GM12878 (cell line): ENCODE data around the gene NCBP2. TPM values are rescaled to one million over a fixed set of nuclear protein-coding genes. Genes with fewer than 3 reads are reported as not detected.
A peak's percentile ranks its signal among the peaks of the same experiment; 100 is the strongest.

ENCODE experiments used
- ATAC-seq: fragments of 200-7000 bp; cut with Tn5 transposase; 3 replicates; pipeline ENCODE4 v1.9.1; 2020; ENCODE audit warnings: mild to moderate bottlenecking, moderate library complexity
- Bru-seq: library from RNA; stranded (reverse); fragments of 400-500 nt; gene quantifications from one replicate; lab custom pipeline; 2021; lab: Mats Ljungman, UMichigan
- BruChase-seq, 2 experiments: library from RNA; stranded (reverse); fragments of 400-500 nt; gene quantifications; one replicate each; lab custom pipeline; 2021; lab: Mats Ljungman, UMichigan
- BruUV-seq: library from RNA; stranded (reverse); fragments of 400-500 nt; replicated peaks from 2 replicates; lab custom pipeline; 2021; lab: Mats Ljungman, UMichigan
- CTCF ChIA-PET: fragments of 300-600 bp; sonication (Branson Sonifier 250); formaldehyde crosslinking; extraction: SDS; loops from one replicate; lab custom pipeline; 2021; ENCODE audit warnings: inconsistent platforms; lab: Yijun Ruan, JAX
- POLR2A ChIA-PET: fragments of 350-600 bp; formaldehyde crosslinking; extraction: SDS; loops from one replicate; lab custom pipeline; 2021; ENCODE audit warnings: inconsistent platforms; lab: Charles Lee
- RAD21 ChIA-PET: fragments of 300-600 bp; sonication (Branson Sonifier 250); formaldehyde crosslinking; loops from one replicate; lab custom pipeline; 2023; ENCODE audit warnings: antibody characterized with exemption; ENCODE audit not compliant: unreplicated experiment; lab: Charles Lee
- SMC1A ChIA-PET: fragments of 300-600 bp; sonication (Branson Sonifier 250); formaldehyde crosslinking; loops from one replicate; lab custom pipeline; 2023; ENCODE audit not compliant: unreplicated experiment, uncharacterized antibody; lab: Charles Lee
- DNase-seq: peaks from one replicate; pipeline ENCODE4 v3.0.0-alpha.2; 2011; ENCODE audit warnings: low read depth, low spot score
- FAIRE-seq: peaks from 3 replicates; lab custom pipeline; 2011; peaks lifted over from hg19 to GRCh38; lab: Jason Lieb, UNC
- H2AFZ ChIP-seq: 2 replicates; pipeline ENCODE4 v1.6.0; 2011; ENCODE audit warnings: low read depth, low read length, control low read depth; ENCODE audit not compliant: control insufficient read depth
- H3K27ac ChIP-seq: 2 replicates; pipeline ENCODE4 v1.5.1; 2011; ENCODE audit warnings: control low read depth; ENCODE audit not compliant: control insufficient read depth, insufficient read depth
- H3K27me3 ChIP-seq, 2 experiments: replicated peaks in 1 of 2; 2 replicates each; pipeline versions ENCODE4 v1.6.0 to v1.6.1; 2011; ENCODE audit warnings: low read length in 1 of 2; ENCODE audit not compliant: control insufficient read depth in 2 of 2, insufficient read depth in 2 of 2
- H3K36me3 ChIP-seq, 2 experiments: 2 replicates each; pipeline ENCODE4 v1.5.1; 2011; ENCODE audit warnings: low read length in 1 of 2; ENCODE audit not compliant: control insufficient read depth in 2 of 2, insufficient read depth in 2 of 2
- H3K4me1 ChIP-seq: 2 replicates; pipeline ENCODE4 v1.6.1; 2011; ENCODE audit warnings: mild to moderate bottlenecking, low read length, moderate library complexity, mixed read lengths; ENCODE audit not compliant: control insufficient read depth, insufficient read depth
- H3K4me2 ChIP-seq: 2 replicates; pipeline ENCODE4 v1.6.0; 2011; ENCODE audit warnings: control low read depth; ENCODE audit not compliant: control insufficient read depth, insufficient read depth
- H3K4me3 ChIP-seq: fragments of 200-600 bp; sonication (generic); 2 replicates; pipeline ENCODE4 v1.5.1; 2016
- H3K79me2 ChIP-seq: 2 replicates; pipeline ENCODE4 v1.6.0; 2011; ENCODE audit warnings: low read length; ENCODE audit not compliant: control insufficient read depth, insufficient read depth
- H3K9ac ChIP-seq: 2 replicates; pipeline ENCODE4 v1.8.0; 2011; ENCODE audit warnings: low read length, control low read depth, mixed read lengths; ENCODE audit not compliant: control insufficient read depth, insufficient read depth
- H3K9me3 ChIP-seq: replicated peaks from 3 replicates; pipeline ENCODE4 v1.5.1; 2011; ENCODE audit warnings: mild to moderate bottlenecking, low read length; ENCODE audit not compliant: control insufficient read depth, insufficient read depth
- H4K20me1 ChIP-seq: 2 replicates; pipeline ENCODE4 v1.6.0; 2011; ENCODE audit not compliant: control insufficient read depth, insufficient read depth
- BHLHE40 ChIP-seq, 2 experiments: fragments of 450-650 bp in 1 of 2; IDR thresholded peaks; 2 replicates each; pipeline ENCODE4 v1.6.1; 2011 to 2017; ENCODE audit warnings: low read depth in 2 of 2, borderline replicate concordance in 1 of 2, improper control_type of control experiment in 1 of 2, low read length in 1 of 2, mild to moderate bottlenecking in 1 of 2
- EED ChIP-seq: sonication (generic); IDR thresholded peaks from 2 replicates; pipeline ENCODE4 v1.6.1; 2016; ENCODE audit warnings: antibody characterized with exemption, low read depth
- IRF3 ChIP-seq: fragments of 450-650 bp; IDR thresholded peaks from 2 replicates; pipeline ENCODE4 v1.6.1; 2014; ENCODE audit warnings: mild to moderate bottlenecking
- KLF5 ChIP-seq: fragments of 450-650 bp; IDR thresholded peaks from 2 replicates; pipeline ENCODE4 v1.6.1; 2014; ENCODE audit warnings: mild to moderate bottlenecking; ENCODE audit not compliant: partially characterized antibody
- LARP7 ChIP-seq: fragments of 450-650 bp; IDR thresholded peaks from 2 replicates; pipeline ENCODE4 v1.6.1; 2017; ENCODE audit warnings: mild to moderate bottlenecking
- MEF2B ChIP-seq: fragments of 450-650 bp; IDR thresholded peaks from 2 replicates; pipeline ENCODE4 v1.6.1; 2018; ENCODE audit warnings: mild to moderate bottlenecking, moderate library complexity; ENCODE audit not compliant: partially characterized antibody, poor library complexity, severe bottlenecking
- POLR2AphosphoS2 ChIP-seq: IDR thresholded peaks from 2 replicates; pipeline ENCODE4 v1.6.1; 2011; ENCODE audit warnings: low read depth, mild to moderate bottlenecking, low read length, improper control_type of control experiment, moderate library complexity
- POLR2AphosphoS5 ChIP-seq: IDR thresholded peaks from 2 replicates; pipeline ENCODE4 v1.6.1; 2011; ENCODE audit warnings: mild to moderate bottlenecking, low read length, inconsistent platforms
- SPI1 ChIP-seq: IDR thresholded peaks from 2 replicates; pipeline ENCODE4 v1.6.1; 2011; ENCODE audit warnings: low read depth, mild to moderate bottlenecking, low read length, moderate library complexity, borderline replicate concordance; ENCODE audit not compliant: insufficient read depth
- ZNF592 ChIP-seq: fragments of 450-650 bp; IDR thresholded peaks from 2 replicates; pipeline ENCODE4 v1.6.1; 2017; ENCODE audit warnings: mild to moderate bottlenecking, moderate library complexity
- WGBS: methylation state at CpG from one replicate; pipeline ENCODE4 v1.1.6; 2016; ENCODE audit warnings: low lambda C conversion rate; ENCODE audit not compliant: insufficient replicate concordance, insufficient coverage; ENCODE audit errors: missing lambda C conversion rate; 5-methylcytosine and 5-hydroxymethylcytosine counted together
- in situ Hi-C: fragments of 300-500 bp; cut with MboI; formaldehyde crosslinking; loops from 9 replicates; pipeline ENCODE4 v1.14.3; 2018; ENCODE audit warnings: mixed read lengths
- intact Hi-C: fragments of 100-400 bp; cut with micrococcal nuclease; formaldehyde crosslinking; loops from one replicate; pipeline ENCODE4 v1.14.2; 2022; ENCODE audit not compliant: unreplicated experiment
- long read RNA-seq, 2 experiments: library from polyadenylated mRNA; unstranded; transcript quantifications; one replicate each; pipeline ENCODE4 v2.0.0, GENCODE V29; 2019 to 2020
- polyA minus RNA-seq, 3 experiments: library from RNA; depleted of rRNA, polyadenylated mRNA; stranded (reverse); fragments of >200 nt; gene quantifications; 2 replicates each; pipeline ENCODE4 v1.2.3, GENCODE V29; 2011
- polyA plus RNA-seq, 11 experiments: library from polyadenylated mRNA; depleted of rRNA in 4 of 11; unstranded in 6 of 11; stranded (reverse) in 5 of 11; fragments of >200 nt; fragmentation: Nextera tagmentation in 4 of 11; fragmentation: Illumina TruSeq in 1 of 11; extraction: Ambion mirVana in 4 of 11; extraction: Trizol in 1 of 11; gene quantifications; 1 replicate in 1 of 11; 2 replicates in 10 of 11; pipeline versions ENCODE4 v1.2.1 to v1.2.3, GENCODE V29; 2011 to 2016; ENCODE audit warnings: inconsistent platforms in 2 of 11, missing spikeins in 2 of 11, low read depth in 1 of 11
- total RNA-seq, 4 experiments: library from RNA; depleted of rRNA in 3 of 4; stranded (reverse); fragments of >200 nt in 3 of 4; fragmentation: Illumina TruSeq in 1 of 4; extraction: Trizol in 1 of 4; gene quantifications; 2 replicates each; pipeline versions ENCODE4 v1.2.1 to v1.2.3, GENCODE V29; 2013 to 2021

The NCBP2 gene
- 85.5 and 95.3 TPM in 2 replicates for total RNA-seq (2013; cell fraction: nucleolus; rRNA removed)
- 59.6 and 66.0 TPM in 2 replicates for total RNA-seq (2014; rRNA removed)
- total RNA-seq (2014; rRNA removed; fragmentation: Illumina TruSeq; extraction: Trizol): 80.1 and 81.4 TPM in 2 replicates
- total RNA-seq (2021): 70.5 and 75.8 TPM in 2 replicates
- 75.2 TPM for polyA plus RNA-seq (2011; ENCODE audit: low read depth)
- 111 and 136 TPM in 2 replicates for polyA plus RNA-seq (2011; rRNA removed)
- polyA plus RNA-seq (2011; cell fraction: cytosol; rRNA removed): 59.4 and 61.2 TPM in 2 replicates
- 56.3 and 67.5 TPM in 2 replicates for polyA plus RNA-seq (2011; cell fraction: nucleus; rRNA removed)
- polyA plus RNA-seq (2012): 87.9 and 97.2 TPM in 2 replicates
- 108 and 117 TPM in 2 replicates for polyA plus RNA-seq (2014; fragmentation: Illumina TruSeq; extraction: Trizol)
- polyA plus RNA-seq (2014; fragmentation: Nextera tagmentation; extraction: Ambion mirVana): 10 to 100 TPM; 66.6 to 94.1 TPM
- polyA plus RNA-seq (2014; rRNA removed): 92.0 and 98.7 TPM in 2 replicates
- 100 to 1,000 TPM; 128 to 136 TPM for polyA plus RNA-seq (2016; fragmentation: Nextera tagmentation; extraction: Ambion mirVana)
- polyA minus RNA-seq (2011; rRNA and poly(A)+ RNA removed): 36.1 and 58.9 TPM in 2 replicates
- 19.6 and 20.0 TPM in 2 replicates for polyA minus RNA-seq (2011; cell fraction: cytosol; rRNA and poly(A)+ RNA removed)
- polyA minus RNA-seq (2011; cell fraction: nucleus; rRNA and poly(A)+ RNA removed): 25.4 and 29.8 TPM in 2 replicates
- percentile 98 among the genes with signal in this experiment for Bru-seq, nascent RNA
- percentile 99 among the genes with signal in this experiment for BruChase-seq, experiment 1, labeled RNA remaining after a 6-hour chase
- percentile 99 among the genes with signal in this experiment for BruChase-seq, experiment 2, labeled RNA remaining after a 2-hour chase
- long read RNA-seq, experiment 1, transcript NCBP2-205 (4 exons, 2,220 nt): minor isoform, 6 of 122 reads
- long read RNA-seq, experiment 1, transcript NCBP2-201 (4 exons, 2,169 nt): major isoform, 93 of 122 reads
- long read RNA-seq, experiment 1, transcript NCBP2-204 (4 exons, 1,946 nt): minor isoform, 14 of 122 reads
- long read RNA-seq, experiment 1, partial matches to known transcripts: 4 of 122 reads
- long read RNA-seq, experiment 1, other reads (novel, unspliced or antisense): 4 of 122 reads
- long read RNA-seq, experiment 2, full-length matches to known transcripts: 1,168 of 1,214 reads
- long read RNA-seq, experiment 2, partial matches to known transcripts: 16 of 1,214 reads
- long read RNA-seq, experiment 2, other reads (novel, unspliced or antisense): 30 of 1,214 reads

GRCh38 chr3:196942226-196942914 lies at the start of gene NCBP2:
Gene NCBP2, minus strand, starts transcription at chr3:196942528. Its CDS starts 25 bp downstream, at chr3:196942503.
- FAIRE-seq (peak; percentile 90), ATAC-seq (peak; percentile 92), DNase-seq (peak; percentile 95)
- Histone ChIP-seq H3K9ac (peak within 1 kb of the TSS; percentile 91), H3K4me1 (peaks cover 11% of the 10 kb centered on the region), H3K79me2 (peaks cover 64% of the 10 kb centered on the region), H3K27ac (peak within 1 kb of the TSS; percentile 97), H2AFZ (peak within 1 kb of the TSS; percentile 77), H3K4me3 (peak within 1 kb of the TSS; percentile 88), H3K27me3 (no peaks in the 10 kb centered on the region), H3K36me3 (peaks cover under 1 to 19% of the 10 kb centered on the region in 2 experiments; a peak in 3 of 4 replicates), H3K4me2 (peak within 1 kb of the TSS; percentile 85), H4K20me1 (no peaks in the 10 kb centered on the region), H3K9me3 (no peaks in the 10 kb centered on the region)
- POLR2A ChIA-PET: interaction anchor here (0.5 to 4.7 kb wide), 8 partner anchors 11 to 362 kb away, joined by 3 to 40 read pairs (median 5); partner anchors contain the start of genes MELTF, PAK2 and SENP5
- CTCF ChIA-PET: interaction anchor here (0.6 to 5.1 kb wide), 16 partner anchors 12 to 690 kb away, joined by 3 to 39 read pairs (median 4); partner anchors contain the start of gene SENP5
- SMC1A ChIA-PET: interaction anchor here (1.2 to 5.5 kb wide), 7 partner anchors 10 to 305 kb away, joined by 3 to 38 read pairs (median 4); partner anchors contain the start of gene SENP5
- intact Hi-C loops: loop anchor here (1.0 to 10.0 kb wide), 5 partner anchors 26 to 300 kb away; partner anchors contain the start of genes CEP19, PIGX, PIGZ and SENP5
- 1% methylated on average over 63 of the region's 77 CpGs for WGBS
- no TSS peak for BruUV-seq
- in situ Hi-C loops: no loop called here
- RAD21 ChIA-PET: interaction anchor here (0.9 to 4.4 kb wide), 11 partner anchors 11 to 333 kb away, joined by 3 to 46 read pairs (median 5); partner anchors contain the start of genes PIGZ and SENP5
- TF ChIP-seq ZNF592: peak; percentile 83
- TF ChIP-seq IRF3: peak; percentile 60; the same call in 1 of the 2 replicates
- TF ChIP-seq LARP7: peak; percentile 67; the same call in 1 of the 2 replicates
- TF ChIP-seq POLR2AphosphoS2: peak; percentile 96
- peak; percentile 31 for TF ChIP-seq MEF2B
- peak; percentile 29 for TF ChIP-seq SPI1
- peak; percentile 97 to 99 for TF ChIP-seq BHLHE40 (IDR thresholded peaks at IDR 0.05; ENCODE audit: borderline replicate concordance in 1 of 2, low read depth in 2 of 2, low read length in 1 of 2)
- TF ChIP-seq KLF5: no peak
- TF ChIP-seq POLR2AphosphoS5: peak; percentile 94
- TF ChIP-seq EED: peak; percentile 17; the same call in 1 of the 2 replicates
